Motor neuron (in vitro differentiated cells): ENCODE measurements around the gene RAD51. TPM values are rescaled to one million over a fixed set of nuclear protein-coding genes. Genes with fewer than 3 reads are reported as not detected.

Source experiments
- total RNA-seq, 8 experiments: library from RNA; unstranded; fragments of 300-600 nt; gene quantifications; 2 replicates each; pipeline versions ENCODE4 v1.2.3 to v1.2.4, GENCODE V29; 2022

RAD51 gene
- total RNA-seq, 8 experiments from 2014 or later = 0.46 to 9.0 (median 0.76) TPM

Other genes with a start within 250 kb of the RAD51 start
- 10 to 100 TPM in 1 of 8 experiments, 1 to 10 TPM in 7; 2.1 to 12.0 (median 6.0) TPM for gene CHST14, start 224.2 kb upstream of the RAD51 start, total RNA-seq
- 10 to 100 TPM; 13.9 to 34.6 (median 21.1) TPM for gene CCDC32, start 130.1 kb upstream of the RAD51 start, total RNA-seq
- gene RPUSD2, start 125.9 kb upstream of the RAD51 start, total RNA-seq = 10 to 100 TPM in 6 of 8 experiments, 1 to 10 TPM in 2; 8.5 to 12.6 (median 11.1) TPM
- 10 to 100 TPM in 3 of 8 experiments, 1 to 10 TPM in 4, under 1 TPM in 1; 0.61 to 21.4 (median 1.6) TPM for gene KNL1, start 100.9 kb upstream of the RAD51 start, total RNA-seq
- gene RMDN3, start 60.1 kb downstream of the RAD51 start, total RNA-seq = 10 to 100 TPM; 17.6 to 29.3 (median 23.9) TPM
- 10 to 100 TPM in 1 of 8 experiments, 1 to 10 TPM in 7; 1.5 to 26.2 (median 6.2) TPM for gene GCHFR, start 68.9 kb downstream of the RAD51 start, total RNA-seq
- 1 to 10 TPM; 1.3 to 4.9 (median 1.7) TPM for gene C15orf62, start 74.8 kb downstream of the RAD51 start, total RNA-seq
- gene ZFYVE19, start 111.9 kb downstream of the RAD51 start, total RNA-seq = 10 to 100 TPM in 6 of 8 experiments, 1 to 10 TPM in 2; 9.4 to 21.2 (median 12.8) TPM
- gene DNAJC17, start 112.3 kb downstream of the RAD51 start, total RNA-seq = 10 to 100 TPM; 20.3 to 52.5 (median 34.0) TPM
- gene PPP1R14D, start 133.5 kb downstream of the RAD51 start, total RNA-seq = not detected
- 1 to 10 TPM in 2 of 8 experiments, under 1 TPM in 6; 0.09 to 1.9 (median 0.37) TPM for gene SPINT1, start 148.9 kb downstream of the RAD51 start, total RNA-seq
- 1 to 10 TPM in 3 of 8 experiments, under 1 TPM in 5; 0.46 to 1.7 (median 0.83) TPM for gene RHOV, start 179.1 kb downstream of the RAD51 start, total RNA-seq
- 10 to 100 TPM; 12.9 to 24.9 (median 19.3) TPM for gene VPS18, start 199.3 kb downstream of the RAD51 start, total RNA-seq
- gene DLL4, start 234.2 kb downstream of the RAD51 start, total RNA-seq = 10 to 100 TPM in 2 of 8 experiments, 1 to 10 TPM in 3, under 1 TPM in 3; 0.40 to 20.2 (median 3.0) TPM